ENCODE data around the gene DAG1. TPM values are rescaled to one million over a fixed set of nuclear protein-coding genes. Genes with fewer than 3 reads are reported as not detected.
A peak's percentile ranks its signal among the peaks of the same experiment; 100 is the strongest.

DAG1 gene
- total RNA-seq, 1 experiment from 2014 or later: 177 TPM

DNA sequence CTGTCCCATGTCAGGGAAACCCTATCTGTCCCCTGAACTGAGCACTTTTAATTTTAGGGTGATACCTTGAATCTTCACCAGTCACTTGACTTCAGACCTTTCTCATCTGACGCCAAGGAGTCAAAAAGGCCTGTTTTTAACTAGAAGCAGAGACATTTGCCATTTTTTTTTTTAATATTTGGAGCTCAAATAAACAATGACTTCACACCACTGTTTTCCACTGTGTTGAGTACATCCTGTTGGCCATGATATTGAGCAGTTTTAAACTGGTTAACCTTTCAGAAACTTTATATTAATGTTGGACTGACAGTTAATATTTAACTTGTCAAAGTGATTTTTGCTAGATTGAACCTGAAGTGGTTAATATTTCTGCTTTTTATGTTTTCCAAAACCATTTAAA, 28.2 kb downstream of the DAG1 start:
- POLR2A ChIA-PET: no interaction called here
- Mint-ChIP-seq H3K27ac (ENCODE audit: unreplicated experiment) (peak overlapping the region; percentile 56), H3K4me1 (ENCODE audit: low read depth, unreplicated experiment) (peaks cover 25% of the 10 kb centered on the region), H3K27me3 (ENCODE audit: insufficient read depth, unreplicated experiment) (no peaks in the 10 kb centered on the region), H3K4me3 (ENCODE audit: unreplicated experiment) (no peak overlapping the region), H3K9me3 (ENCODE audit: unreplicated experiment) (no peaks in the 10 kb centered on the region), H3K36me3 (ENCODE audit: insufficient read depth, unreplicated experiment) (peaks cover 47% of the 10 kb centered on the region)
- H3K27me3 ChIP-seq (replicated peaks; ENCODE audit: control insufficient read depth, insufficient read depth, low read length): no peaks in the 10 kb centered on the region
- no peak overlapping the region for H3K4me3 ChIP-seq (ENCODE audit: low read depth, low read length)
- H3K9me3 ChIP-seq: no peaks in the 10 kb centered on the region
- H3K4me1 ChIP-seq: peaks cover 22% of the 10 kb centered on the region
- TF ChIP-seq, protein P1, sequence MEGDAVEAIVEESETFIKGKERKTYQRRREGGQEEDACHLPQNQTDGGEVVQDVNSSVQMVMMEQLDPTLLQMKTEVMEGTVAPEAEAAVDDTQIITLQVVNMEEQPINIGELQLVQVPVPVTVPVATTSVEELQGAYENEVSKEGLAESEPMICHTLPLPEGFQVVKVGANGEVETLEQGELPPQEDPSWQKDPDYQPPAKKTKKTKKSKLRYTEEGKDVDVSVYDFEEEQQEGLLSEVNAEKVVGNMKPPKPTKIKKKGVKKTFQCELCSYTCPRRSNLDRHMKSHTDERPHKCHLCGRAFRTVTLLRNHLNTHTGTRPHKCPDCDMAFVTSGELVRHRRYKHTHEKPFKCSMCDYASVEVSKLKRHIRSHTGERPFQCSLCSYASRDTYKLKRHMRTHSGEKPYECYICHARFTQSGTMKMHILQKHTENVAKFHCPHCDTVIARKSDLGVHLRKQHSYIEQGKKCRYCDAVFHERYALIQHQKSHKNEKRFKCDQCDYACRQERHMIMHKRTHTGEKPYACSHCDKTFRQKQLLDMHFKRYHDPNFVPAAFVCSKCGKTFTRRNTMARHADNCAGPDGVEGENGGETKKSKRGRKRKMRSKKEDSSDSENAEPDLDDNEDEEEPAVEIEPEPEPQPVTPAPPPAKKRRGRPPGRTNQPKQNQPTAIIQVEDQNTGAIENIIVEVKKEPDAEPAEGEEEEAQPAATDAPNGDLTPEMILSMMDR (IDR thresholded peaks at IDR 0.05; ENCODE audit: insufficient read depth in 1 of 2, low read depth in 1 of 2, low read length in 1 of 2, severe bottlenecking in 1 of 2, unreplicated experiment in 1 of 2): no peak
- BruUV-seq (replicated peaks): no TSS peak
- CTCF ChIA-PET: interaction anchor here (1.1 kb wide), 1 partner anchor 44 kb away, joined by 3 read pairs; no protein-coding TSS in a partner anchor
- DNase-seq: no peak
- intact Hi-C loops (cut with micrococcal nuclease; ENCODE audit: unreplicated experiment): no loop called here
- H3K36me3 ChIP-seq (ENCODE audit: control insufficient read depth, insufficient read depth, low read length): no peaks in the 10 kb centered on the region

DNA sequence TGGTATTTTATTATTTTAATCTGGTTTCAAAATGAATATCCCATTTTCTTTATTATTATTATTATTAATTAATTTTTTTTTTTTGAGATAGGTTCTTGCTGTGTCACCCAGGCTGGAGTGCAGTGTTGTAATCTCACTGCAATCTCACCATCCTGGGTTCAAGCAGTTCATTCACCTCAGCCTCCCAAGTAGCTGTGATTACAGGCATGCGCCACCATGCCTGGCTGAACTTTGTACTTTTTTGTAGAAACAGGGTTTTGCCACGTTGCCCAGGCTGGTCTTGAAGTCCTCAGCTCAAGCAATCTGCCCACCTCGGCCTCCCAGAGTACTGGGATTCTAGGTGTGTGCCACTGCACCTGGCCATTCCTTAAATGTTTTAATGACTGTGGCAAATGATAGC, 28.6 kb downstream of the DAG1 start:
- no peak overlapping the region for H3K4me3 ChIP-seq (ENCODE audit: low read depth, low read length)
- Mint-ChIP-seq H3K27ac (ENCODE audit: unreplicated experiment) (no peak overlapping the region), H3K4me3 (ENCODE audit: unreplicated experiment) (no peak overlapping the region), H3K27me3 (ENCODE audit: insufficient read depth, unreplicated experiment) (no peaks in the 10 kb centered on the region), H3K9me3 (ENCODE audit: unreplicated experiment) (no peaks in the 10 kb centered on the region), H3K4me1 (ENCODE audit: low read depth, unreplicated experiment) (peaks cover 25% of the 10 kb centered on the region), H3K36me3 (ENCODE audit: insufficient read depth, unreplicated experiment) (peaks cover 47% of the 10 kb centered on the region)
- no peaks in the 10 kb centered on the region for H3K9me3 ChIP-seq
- H3K36me3 ChIP-seq (ENCODE audit: control insufficient read depth, insufficient read depth, low read length): no peaks in the 10 kb centered on the region
- ChIA-PET POLR2A (no interaction called here), CTCF (interaction anchor here (1.1 kb wide), 1 partner anchor 44 kb away, joined by 3 read pairs; no protein-coding TSS in a partner anchor)
- TF ChIP-seq, protein P1 (IDR thresholded peaks at IDR 0.05; ENCODE audit: insufficient read depth in 1 of 2, low read depth in 1 of 2, low read length in 1 of 2, severe bottlenecking in 1 of 2, unreplicated experiment in 1 of 2): no peak
- DNase-seq: no peak
- H3K4me1 ChIP-seq: peaks cover 22% of the 10 kb centered on the region
- H3K27me3 ChIP-seq (replicated peaks; ENCODE audit: control insufficient read depth, insufficient read depth, low read length): no peaks in the 10 kb centered on the region
- intact Hi-C loops (cut with micrococcal nuclease; ENCODE audit: unreplicated experiment): no loop called here
- BruUV-seq (replicated peaks): no TSS peak

DNA sequence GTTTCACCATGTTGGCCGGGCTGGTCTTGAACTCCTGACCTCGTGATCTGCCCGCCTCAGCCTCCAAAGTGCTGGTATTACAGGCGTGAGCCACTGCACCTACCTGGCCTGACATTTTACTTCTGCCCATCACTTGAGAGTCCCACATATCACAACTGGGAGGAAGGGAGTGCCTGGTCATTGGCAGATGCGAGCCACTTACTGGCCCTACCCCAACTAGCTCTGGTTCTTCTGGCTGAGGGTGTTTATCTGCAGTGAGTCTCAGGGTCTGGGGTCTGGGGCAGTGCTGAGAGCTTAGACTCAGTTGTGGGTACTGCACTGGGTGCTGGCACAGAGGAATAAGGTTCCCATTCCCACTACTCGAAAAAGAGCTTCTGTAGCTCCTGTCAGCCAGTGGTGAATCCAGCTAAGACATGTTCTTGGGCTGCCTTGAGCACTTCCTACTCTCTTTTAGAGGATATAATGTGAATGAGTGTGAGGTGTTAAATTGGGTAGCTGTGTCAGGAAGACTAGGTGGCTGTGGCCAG, 30.2 kb downstream of the DAG1 start:
- Histone ChIP-seq H3K4me1 (peaks cover 22% of the 10 kb centered on the region), H3K36me3 (ENCODE audit: control insufficient read depth, insufficient read depth, low read length) (no peaks in the 10 kb centered on the region), H3K27me3 (replicated peaks; ENCODE audit: control insufficient read depth, insufficient read depth, low read length) (no peaks in the 10 kb centered on the region), H3K9me3 (no peaks in the 10 kb centered on the region), H3K4me3 (ENCODE audit: low read depth, low read length) (no peak overlapping the region)
- intact Hi-C loops (cut with micrococcal nuclease; ENCODE audit: unreplicated experiment): loop anchor here (2.0 kb wide), 1 partner anchor 45 kb away; no protein-coding TSS in a partner anchor
- CTCF ChIA-PET: interaction anchor here (1.0 to 1.3 kb wide), 3 partner anchors 39 to 46 kb away, joined by 3 to 6 read pairs (median 3); no protein-coding TSS in a partner anchor
- POLR2A ChIA-PET: interaction anchor here (0.7 to 0.8 kb wide), 2 partner anchors 13 to 30 kb away, joined by 4 to 5 read pairs; partner anchors contain the start of gene DAG1
- Mint-ChIP-seq H3K4me1 (ENCODE audit: low read depth, unreplicated experiment) (peaks cover 25% of the 10 kb centered on the region), H3K27ac (ENCODE audit: unreplicated experiment) (peak overlapping the region; percentile 42), H3K4me3 (ENCODE audit: unreplicated experiment) (peak overlapping the region; percentile 11), H3K9me3 (ENCODE audit: unreplicated experiment) (no peaks in the 10 kb centered on the region), H3K36me3 (ENCODE audit: insufficient read depth, unreplicated experiment) (peaks cover 41% of the 10 kb centered on the region), H3K27me3 (ENCODE audit: insufficient read depth, unreplicated experiment) (no peaks in the 10 kb centered on the region)
- TF ChIP-seq, protein P1 (IDR thresholded peaks at IDR 0.05; ENCODE audit: insufficient read depth in 1 of 2, low read depth in 1 of 2, low read length in 1 of 2, severe bottlenecking in 1 of 2, unreplicated experiment in 1 of 2): no peak
- DNase-seq: no peak
- BruUV-seq (replicated peaks): no TSS peak
